HG03064 (cell line): Measurements from ENCODE around the gene CTBP1.

ENCODE experiments used
- ATAC-seq: cut with Tn5 transposase; IDR thresholded peaks from one replicate; pipeline ENCODE4 v1.9.1; 2021; ENCODE audit warnings: low read depth; ENCODE audit not compliant: unreplicated experiment

The CTBP1 gene

GRCh38 chr4:1285151-1285789 is 36.3 kb upstream of the CTBP1 start:
- no peak for ATAC-seq

- no peak for ATAC-seq
These were observed 34.8 kb upstream of the CTBP1 start for GRCh38 chr4:1283711-1284110.

GRCh38 chr4:1279253-1279652 is 30.3 kb upstream of the CTBP1 start:
- no peak for ATAC-seq

- ATAC-seq = no peak
These were observed 29.0 kb upstream of the CTBP1 start for GRCh38 chr4:1277667-1278665.

GRCh38 chr4:1276984-1277383 is 28.1 kb upstream of the CTBP1 start:
- ATAC-seq = no peak

- no peak for ATAC-seq
These were observed 25.9 kb upstream of the CTBP1 start for GRCh38 chr4:1274871-1275270.

GRCh38 chr4:1271686-1272085 is 22.8 kb upstream of the CTBP1 start:
- ATAC-seq = no peak

- ATAC-seq = no peak
These were observed 20.3 kb upstream of the CTBP1 start for GRCh38 chr4:1269209-1269608.

GRCh38 chr4:1266881-1267763 is 18.2 kb upstream of the CTBP1 start:
- ATAC-seq = no peak

GRCh38 chr4:1265351-1265750 is 16.4 kb upstream of the CTBP1 start:
- ATAC-seq = no peak

- ATAC-seq = no peak
These were observed 16.0 kb upstream of the CTBP1 start for GRCh38 chr4:1264942-1265341.

GRCh38 chr4:1261107-1261928 is 12.4 kb upstream of the CTBP1 start:
- no peak for ATAC-seq

- ATAC-seq = no peak
These were observed 11.6 kb upstream of the CTBP1 start for GRCh38 chr4:1260418-1261106.

- no peak for ATAC-seq
These were observed 11.0 kb upstream of the CTBP1 start for GRCh38 chr4:1259966-1260365.

GRCh38 chr4:1258457-1258856 is 9.5 kb upstream of the CTBP1 start:
- ATAC-seq = no peak

- no peak for ATAC-seq
These were observed 6.8 kb upstream of the CTBP1 start for GRCh38 chr4:1255699-1256098.

GRCh38 chr4:1255151-1255550 is 6.2 kb upstream of the CTBP1 start:
- no peak for ATAC-seq

GRCh38 chr4:1253831-1254230 is 4.9 kb upstream of the CTBP1 start:
- no peak for ATAC-seq

- no peak for ATAC-seq
These were observed 4.1 kb upstream of the CTBP1 start for GRCh38 chr4:1252928-1253492.
